GM19239 (cell line): ENCODE measurements around the gene CDC40.
"Not testable (repeated sequence)": the region's sequence is repeated elsewhere in the genome, so short reads cannot be mapped to it uniquely, and the experiment has no call there.

ENCODE experiments used
- DNase-seq: peaks from one replicate; pipeline ENCODE4 v3.0.0; 2011; ENCODE audit warnings: low spot score; ENCODE audit not compliant: insufficient read length
- FAIRE-seq: peaks from 2 replicates; lab custom pipeline; 2011; peaks lifted over from hg19 to GRCh38; lab: Jason Lieb, UNC

The CDC40 gene

GRCh38 chr6:110265273-110265672 is 85.0 kb downstream of the CDC40 start:
- FAIRE-seq (no peak), DNase-seq (no peak)

- FAIRE-seq (no peak), DNase-seq (no peak)
These were observed 86.8 kb downstream of the CDC40 start for GRCh38 chr6:110266996-110267395.

- DNase-seq (no peak), FAIRE-seq (no peak)
These were observed 89.4 kb downstream of the CDC40 start for GRCh38 chr6:110269623-110270022.

- FAIRE-seq (no peak), DNase-seq (no peak)
These were observed 89.9 kb downstream of the CDC40 start for GRCh38 chr6:110270165-110270564.

GRCh38 chr6:110271732-110272022 is 91.5 kb downstream of the CDC40 start:
- DNase-seq (no peak), FAIRE-seq (no peak)

- FAIRE-seq, DNase-seq: not testable (repeated sequence)
These were observed 92.6 kb downstream of the CDC40 start for GRCh38 chr6:110272781-110273180.

GRCh38 chr6:110277100-110277665 is 97.0 kb downstream of the CDC40 start:
- no peak for DNase-seq
- FAIRE-seq = no peak
